Measurements from ENCODE around the gene DTWD1. TPM values are rescaled to one million over a fixed set of nuclear protein-coding genes. Genes with fewer than 3 reads are reported as not detected.

Gene DTWD1
- polyA plus RNA-seq, 1 experiment: 65.4 TPM

DNA sequence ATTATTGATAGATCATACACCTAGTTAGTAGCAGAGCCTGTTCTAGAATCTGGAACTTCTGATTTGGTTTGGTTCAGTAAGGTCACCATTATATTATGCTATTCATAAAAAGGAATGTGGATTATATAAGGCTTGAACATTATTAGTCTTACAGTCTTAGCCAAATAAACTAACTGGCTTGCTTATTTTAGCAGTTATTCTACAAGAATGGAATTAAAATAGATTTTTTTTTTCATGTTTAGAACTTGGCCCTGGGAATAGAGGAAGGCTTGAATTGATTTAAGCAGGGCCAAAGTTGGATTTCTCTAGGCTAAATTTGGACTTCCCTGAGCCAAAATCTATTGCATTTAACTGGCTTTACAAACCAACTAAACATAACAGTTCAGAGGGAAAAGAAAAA lies 24.4 kb downstream of the DTWD1 start:
- Histone ChIP-seq H3K27me3 (ENCODE audit: control insufficient read depth, insufficient read depth, low read length) (no peaks in the 10 kb centered on the region), H3K27ac (ENCODE audit: low read depth, low read length) (no peak overlapping the region), H3K9me3 (ENCODE audit: control insufficient read depth, insufficient read depth, low read length) (no peaks in the 10 kb centered on the region), H3K4me3 (ENCODE audit: low read depth, low read length) (no peak overlapping the region)
- CTCF ChIA-PET: no interaction called here
- DNase-seq (ENCODE audit: low read depth, low spot score): no peak
- POLR2A ChIA-PET: interaction anchor here (0.7 kb wide), 1 partner anchor 25 kb away, joined by 3 read pairs; the partner anchor contains the start of genes DTWD1 and FAM227B
- TF ChIP-seq, protein P1, sequence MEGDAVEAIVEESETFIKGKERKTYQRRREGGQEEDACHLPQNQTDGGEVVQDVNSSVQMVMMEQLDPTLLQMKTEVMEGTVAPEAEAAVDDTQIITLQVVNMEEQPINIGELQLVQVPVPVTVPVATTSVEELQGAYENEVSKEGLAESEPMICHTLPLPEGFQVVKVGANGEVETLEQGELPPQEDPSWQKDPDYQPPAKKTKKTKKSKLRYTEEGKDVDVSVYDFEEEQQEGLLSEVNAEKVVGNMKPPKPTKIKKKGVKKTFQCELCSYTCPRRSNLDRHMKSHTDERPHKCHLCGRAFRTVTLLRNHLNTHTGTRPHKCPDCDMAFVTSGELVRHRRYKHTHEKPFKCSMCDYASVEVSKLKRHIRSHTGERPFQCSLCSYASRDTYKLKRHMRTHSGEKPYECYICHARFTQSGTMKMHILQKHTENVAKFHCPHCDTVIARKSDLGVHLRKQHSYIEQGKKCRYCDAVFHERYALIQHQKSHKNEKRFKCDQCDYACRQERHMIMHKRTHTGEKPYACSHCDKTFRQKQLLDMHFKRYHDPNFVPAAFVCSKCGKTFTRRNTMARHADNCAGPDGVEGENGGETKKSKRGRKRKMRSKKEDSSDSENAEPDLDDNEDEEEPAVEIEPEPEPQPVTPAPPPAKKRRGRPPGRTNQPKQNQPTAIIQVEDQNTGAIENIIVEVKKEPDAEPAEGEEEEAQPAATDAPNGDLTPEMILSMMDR (IDR thresholded peaks at IDR 0.05; ENCODE audit: low read depth, low read length): no peak

DNA sequence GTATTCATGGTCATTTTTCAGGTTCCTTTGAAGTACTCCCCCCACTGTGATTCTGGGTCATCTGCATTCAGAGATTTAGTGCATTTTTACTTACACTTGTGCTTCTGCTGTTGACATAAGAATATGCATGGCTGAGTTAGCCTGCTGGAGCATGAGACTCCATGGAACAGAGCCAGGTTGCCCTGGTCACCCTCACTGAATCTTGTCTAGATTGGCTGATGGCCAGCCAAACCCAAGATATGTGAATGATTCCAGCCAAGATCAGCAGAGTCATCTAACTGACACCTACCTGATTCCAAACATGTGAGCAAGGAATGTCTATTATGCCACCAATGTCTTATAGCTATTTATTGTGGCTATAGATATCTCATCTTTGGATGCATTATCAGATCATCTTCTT lies 25.1 kb downstream of the DTWD1 start:
- Histone ChIP-seq H3K27ac (ENCODE audit: low read depth, low read length) (no peak overlapping the region), H3K27me3 (ENCODE audit: control insufficient read depth, insufficient read depth, low read length) (no peaks in the 10 kb centered on the region), H3K9me3 (ENCODE audit: control insufficient read depth, insufficient read depth, low read length) (no peaks in the 10 kb centered on the region), H3K4me3 (ENCODE audit: low read depth, low read length) (no peak overlapping the region)
- ChIA-PET CTCF (no interaction called here), POLR2A (interaction anchor here (0.7 kb wide), 1 partner anchor 25 kb away, joined by 3 read pairs; the partner anchor contains the start of genes DTWD1 and FAM227B)
- TF ChIP-seq, protein P1 (IDR thresholded peaks at IDR 0.05; ENCODE audit: low read depth, low read length): no peak
- DNase-seq (ENCODE audit: low read depth, low spot score): no peak

DNA sequence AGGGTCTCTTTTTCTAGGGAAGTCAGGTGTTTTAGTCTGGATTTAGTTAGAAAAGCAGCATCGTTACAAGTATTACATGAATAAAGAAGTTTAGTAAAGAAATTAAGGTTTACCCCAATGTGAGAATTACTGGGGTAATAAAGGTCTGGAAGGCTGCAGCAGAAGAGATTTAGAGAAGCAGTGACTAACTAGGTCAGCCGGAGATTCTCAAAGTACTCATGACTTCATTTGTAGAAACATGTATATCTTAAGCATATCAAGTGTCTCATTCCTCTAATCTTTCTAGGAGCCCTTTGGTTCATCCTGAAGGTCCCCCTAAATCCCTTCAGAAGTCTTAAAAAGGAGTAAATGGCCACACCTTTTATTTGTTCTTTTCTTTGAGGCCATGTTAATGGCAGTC lies 26.0 kb downstream of the DTWD1 start:
- TF ChIP-seq, protein P1 (IDR thresholded peaks at IDR 0.05; ENCODE audit: low read depth, low read length): no peak
- ChIA-PET CTCF (no interaction called here), POLR2A (no interaction called here)
- Histone ChIP-seq H3K27me3 (ENCODE audit: control insufficient read depth, insufficient read depth, low read length) (no peaks in the 10 kb centered on the region), H3K27ac (ENCODE audit: low read depth, low read length) (no peak overlapping the region), H3K9me3 (ENCODE audit: control insufficient read depth, insufficient read depth, low read length) (no peaks in the 10 kb centered on the region), H3K4me3 (ENCODE audit: low read depth, low read length) (no peak overlapping the region)
- no peak for DNase-seq (ENCODE audit: low read depth, low spot score)

DNA sequence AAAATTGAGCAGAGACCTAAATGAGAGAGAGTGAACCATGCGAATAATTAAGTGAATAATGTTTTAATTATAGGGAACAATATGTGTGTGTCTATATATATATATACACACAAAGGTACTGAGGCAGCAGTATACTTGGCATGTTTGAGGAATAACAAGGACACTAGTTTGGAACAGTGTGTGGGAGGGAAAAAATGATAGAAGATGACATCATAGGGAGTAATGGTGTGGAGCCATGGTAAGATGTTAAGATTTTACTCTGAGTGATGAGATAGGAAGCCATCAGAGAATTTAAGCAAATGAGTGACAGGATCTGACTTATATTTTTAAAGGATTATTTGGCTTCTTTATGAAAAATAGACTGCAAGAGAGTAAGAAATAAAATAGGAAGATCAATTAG lies 29.1 kb downstream of the DTWD1 start:
- H3K9me3 ChIP-seq (ENCODE audit: control insufficient read depth, insufficient read depth, low read length): peaks cover 10% of the 10 kb centered on the region; the same call in 1 of the 2 replicates
- no peak overlapping the region for H3K27ac ChIP-seq (ENCODE audit: low read depth, low read length)
- ChIA-PET CTCF (no interaction called here), POLR2A (no interaction called here)
- no peak for DNase-seq (ENCODE audit: low read depth, low spot score)
- no peaks in the 10 kb centered on the region for H3K27me3 ChIP-seq (ENCODE audit: control insufficient read depth, insufficient read depth, low read length)
- TF ChIP-seq, protein P1 (IDR thresholded peaks at IDR 0.05; ENCODE audit: low read depth, low read length): no peak
- no peak overlapping the region for H3K4me3 ChIP-seq (ENCODE audit: low read depth, low read length)

DNA sequence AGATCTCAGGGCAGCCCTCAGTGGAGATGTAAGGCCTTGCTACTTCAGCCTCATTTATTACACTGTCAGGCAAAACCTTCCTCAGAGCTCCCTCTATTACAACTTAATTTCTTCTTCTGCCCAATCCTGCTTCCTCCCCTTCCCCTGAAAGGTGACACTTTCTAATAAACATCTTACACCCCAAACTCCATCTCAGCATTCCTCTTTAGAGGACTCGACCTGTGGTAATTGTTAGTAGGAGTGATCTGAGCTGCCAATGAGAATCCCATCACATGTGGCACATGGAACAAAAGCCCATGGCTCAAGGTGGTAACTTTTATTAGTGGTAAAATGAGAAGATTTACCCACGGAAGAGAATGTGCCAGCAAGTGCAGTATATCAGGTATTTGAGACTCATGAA lies 29.8 kb downstream of the DTWD1 start:
- H3K4me3 ChIP-seq (ENCODE audit: low read depth, low read length): no peak overlapping the region
- CTCF ChIA-PET: no interaction called here

More for the DNA sequence above, 29.8 kb downstream of the DTWD1 start:
- Histone ChIP-seq H3K27ac (ENCODE audit: low read depth, low read length) (no peak overlapping the region), H3K9me3 (ENCODE audit: control insufficient read depth, insufficient read depth, low read length) (peaks cover 10% of the 10 kb centered on the region; the same call in 1 of the 2 replicates), H3K27me3 (ENCODE audit: control insufficient read depth, insufficient read depth, low read length) (no peaks in the 10 kb centered on the region)
- DNase-seq (ENCODE audit: low read depth, low spot score): no peak
- TF ChIP-seq, protein P1 (IDR thresholded peaks at IDR 0.05; ENCODE audit: low read depth, low read length): no peak
- POLR2A ChIA-PET: no interaction called here

Measured in AG04450 (cell line).